K562 (cell line): ENCODE measurements around the gene SELENOO. TPM values are rescaled to one million over a fixed set of nuclear protein-coding genes. Genes with fewer than 3 reads are reported as not detected.

Experiments used
- TFAM ChIP-seq: fragments of 250-450 bp; sonication (Bioruptor Pico); conservative IDR thresholded peaks from 2 replicates; pipeline ENCODE4 v1.5.0; 2021; ENCODE audit warnings: mild to moderate bottlenecking, moderate library complexity
- polyA plus RNA-seq, 8 experiments: library from polyadenylated mRNA; depleted of rRNA in 4 of 8; stranded (reverse) in 5 of 8; unstranded in 3 of 8; fragments of >200 nt; fragmentation: Nextera tagmentation in 2 of 8; fragmentation: Illumina TruSeq in 1 of 8; extraction: Ambion mirVana in 2 of 8; extraction: Trizol in 1 of 8; gene quantifications; 2 replicates each; pipeline versions ENCODE4 v1.2.1 to v1.2.3, GENCODE V29; 2011 to 2014; ENCODE audit warnings: inconsistent platforms in 1 of 8, missing spikeins in 1 of 8
- total RNA-seq, 7 experiments: library from RNA; depleted of rRNA in 6 of 7; stranded (reverse); fragments of >200 nt in 6 of 7; fragmentation: Illumina TruSeq in 2 of 7; extraction: Trizol in 2 of 7; gene quantifications; 2 replicates each; pipeline versions ENCODE4 v1.2.1 to v1.2.3, GENCODE V29; 2011 to 2021; ENCODE audit warnings: low replicate concordance in 1 of 7
- TF ChIP-seq, protein P1 (sequence below): sonication (generic); formaldehyde crosslinking; IDR thresholded peaks from 2 replicates; pipeline ENCODE4 v1.8.0; 2022; ENCODE audit warnings: mild to moderate bottlenecking, missing genetic modification reagents
- TF ChIP-seq, protein P2 (sequence below): fragments of 250-450 bp; sonication (Bioruptor Pico); IDR thresholded peaks from 2 replicates; pipeline ENCODE4 v1.4.0; 2020

The SELENOO gene
- total and polyA plus RNA-seq, 9 of the 15 experiments (the other 6 are each of a cell fraction or from before 2014, with no cell fraction given) = 0.37 to 24.9 (median 8.3) TPM

DNA sequence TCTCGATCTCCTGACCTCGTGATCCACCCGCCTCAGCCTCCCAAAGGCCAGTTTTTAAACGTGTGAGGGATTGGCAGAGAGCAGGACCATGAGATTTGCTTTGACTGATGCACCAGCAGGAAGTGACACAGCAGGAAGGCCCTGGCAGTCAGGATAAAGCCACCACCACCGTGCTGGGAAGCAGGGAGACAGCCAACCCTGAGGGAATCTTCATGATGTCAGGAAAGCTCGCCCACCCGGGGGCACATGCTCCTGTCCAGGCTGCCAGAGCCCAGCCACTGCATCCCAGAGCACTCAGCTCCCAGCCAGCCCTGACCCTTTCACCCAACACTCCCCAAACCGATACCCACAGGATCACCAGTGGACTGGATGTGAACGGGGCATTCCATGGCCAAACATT is 37.9 kb downstream of the SELENOO start (continued):
- TF ChIP-seq, protein P1, sequence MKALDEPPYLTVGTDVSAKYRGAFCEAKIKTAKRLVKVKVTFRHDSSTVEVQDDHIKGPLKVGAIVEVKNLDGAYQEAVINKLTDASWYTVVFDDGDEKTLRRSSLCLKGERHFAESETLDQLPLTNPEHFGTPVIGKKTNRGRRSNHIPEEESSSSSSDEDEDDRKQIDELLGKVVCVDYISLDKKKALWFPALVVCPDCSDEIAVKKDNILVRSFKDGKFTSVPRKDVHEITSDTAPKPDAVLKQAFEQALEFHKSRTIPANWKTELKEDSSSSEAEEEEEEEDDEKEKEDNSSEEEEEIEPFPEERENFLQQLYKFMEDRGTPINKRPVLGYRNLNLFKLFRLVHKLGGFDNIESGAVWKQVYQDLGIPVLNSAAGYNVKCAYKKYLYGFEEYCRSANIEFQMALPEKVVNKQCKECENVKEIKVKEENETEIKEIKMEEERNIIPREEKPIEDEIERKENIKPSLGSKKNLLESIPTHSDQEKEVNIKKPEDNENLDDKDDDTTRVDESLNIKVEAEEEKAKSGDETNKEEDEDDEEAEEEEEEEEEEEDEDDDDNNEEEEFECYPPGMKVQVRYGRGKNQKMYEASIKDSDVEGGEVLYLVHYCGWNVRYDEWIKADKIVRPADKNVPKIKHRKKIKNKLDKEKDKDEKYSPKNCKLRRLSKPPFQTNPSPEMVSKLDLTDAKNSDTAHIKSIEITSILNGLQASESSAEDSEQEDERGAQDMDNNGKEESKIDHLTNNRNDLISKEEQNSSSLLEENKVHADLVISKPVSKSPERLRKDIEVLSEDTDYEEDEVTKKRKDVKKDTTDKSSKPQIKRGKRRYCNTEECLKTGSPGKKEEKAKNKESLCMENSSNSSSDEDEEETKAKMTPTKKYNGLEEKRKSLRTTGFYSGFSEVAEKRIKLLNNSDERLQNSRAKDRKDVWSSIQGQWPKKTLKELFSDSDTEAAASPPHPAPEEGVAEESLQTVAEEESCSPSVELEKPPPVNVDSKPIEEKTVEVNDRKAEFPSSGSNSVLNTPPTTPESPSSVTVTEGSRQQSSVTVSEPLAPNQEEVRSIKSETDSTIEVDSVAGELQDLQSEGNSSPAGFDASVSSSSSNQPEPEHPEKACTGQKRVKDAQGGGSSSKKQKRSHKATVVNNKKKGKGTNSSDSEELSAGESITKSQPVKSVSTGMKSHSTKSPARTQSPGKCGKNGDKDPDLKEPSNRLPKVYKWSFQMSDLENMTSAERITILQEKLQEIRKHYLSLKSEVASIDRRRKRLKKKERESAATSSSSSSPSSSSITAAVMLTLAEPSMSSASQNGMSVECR (CRISPR knock-in tag) = no peak
- no peak for TF ChIP-seq TFAM (CRISPR knock-in tag)
- TF ChIP-seq, protein P2, sequence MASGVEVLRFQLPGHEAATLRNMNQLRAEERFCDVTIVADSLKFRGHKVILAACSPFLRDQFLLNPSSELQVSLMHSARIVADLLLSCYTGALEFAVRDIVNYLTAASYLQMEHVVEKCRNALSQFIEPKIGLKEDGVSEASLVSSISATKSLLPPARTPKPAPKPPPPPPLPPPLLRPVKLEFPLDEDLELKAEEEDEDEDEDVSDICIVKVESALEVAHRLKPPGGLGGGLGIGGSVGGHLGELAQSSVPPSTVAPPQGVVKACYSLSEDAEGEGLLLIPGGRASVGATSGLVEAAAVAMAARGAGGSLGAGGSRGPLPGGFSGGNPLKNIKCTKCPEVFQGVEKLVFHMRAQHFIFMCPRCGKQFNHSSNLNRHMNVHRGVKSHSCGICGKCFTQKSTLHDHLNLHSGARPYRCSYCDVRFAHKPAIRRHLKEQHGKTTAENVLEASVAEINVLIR (CRISPR knock-in tag) = no peak
